Measurements from ENCODE around the gene PKHD1.
A peak's percentile ranks its signal among the peaks of the same experiment; 100 is the strongest.

PKHD1 gene

DNA sequence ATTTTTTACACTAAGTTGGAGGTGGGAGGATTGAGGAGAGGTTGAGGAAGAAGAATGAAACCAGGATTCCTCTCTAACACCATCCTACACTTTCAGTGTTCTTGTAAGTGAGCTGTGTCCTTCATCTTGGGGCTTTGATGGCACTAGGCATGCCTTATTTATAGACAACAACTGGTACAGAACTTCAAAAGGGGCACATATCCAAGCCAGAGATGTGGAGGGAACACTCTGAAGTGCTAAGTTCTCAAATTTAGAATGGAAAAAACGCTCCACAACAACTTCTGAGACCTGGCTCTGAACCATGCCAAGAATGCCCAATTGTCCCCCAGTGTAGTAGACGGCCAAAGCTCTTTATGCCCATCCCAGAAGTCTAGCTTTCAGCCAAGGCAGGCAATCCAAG lies 16.2 kb upstream of the PKHD1 start:
- DNase-seq (ENCODE audit: low spot score), result no peak

DNA sequence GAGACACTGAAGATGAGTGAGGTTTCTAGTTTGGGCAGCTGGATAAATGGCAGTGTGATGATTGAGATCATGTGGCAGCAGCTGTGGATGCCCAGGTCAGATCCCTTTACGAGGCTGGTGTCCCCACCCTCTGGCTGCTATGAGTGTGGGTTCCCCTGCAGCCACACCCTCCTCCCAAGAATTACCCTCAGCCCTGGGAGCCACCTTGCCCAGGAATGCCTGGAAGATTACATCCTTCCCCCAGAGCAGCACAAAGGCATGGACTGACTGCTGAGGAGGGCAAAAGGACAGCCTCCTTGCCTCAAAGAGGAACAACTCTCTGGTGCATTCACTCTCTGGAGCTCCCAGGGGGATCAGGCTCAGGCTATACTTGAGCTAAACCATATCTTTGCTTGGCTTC lies 15.0 kb upstream of the PKHD1 start:
- DNase-seq (ENCODE audit: low spot score), result no peak

DNA sequence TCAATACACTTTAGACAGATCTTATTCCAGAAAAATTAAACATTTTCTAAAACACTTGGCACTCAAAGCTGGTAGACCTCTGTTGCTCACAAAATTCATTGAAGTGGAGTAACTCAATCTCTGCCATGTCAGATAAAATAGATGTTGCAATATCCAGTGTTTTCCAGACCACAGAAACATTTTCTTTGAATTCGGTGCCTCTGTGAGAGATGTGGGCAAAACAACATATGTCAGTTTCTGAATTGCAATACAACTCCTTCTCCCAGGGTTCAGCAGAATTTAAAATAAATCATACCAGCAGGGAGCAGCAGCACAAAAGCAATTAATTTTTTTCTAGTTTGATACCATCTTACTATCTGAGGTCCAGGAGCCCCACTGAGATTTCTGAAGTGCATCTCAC lies 11.3 kb upstream of the PKHD1 start:
- no peak for DNase-seq (ENCODE audit: low spot score)

DNA sequence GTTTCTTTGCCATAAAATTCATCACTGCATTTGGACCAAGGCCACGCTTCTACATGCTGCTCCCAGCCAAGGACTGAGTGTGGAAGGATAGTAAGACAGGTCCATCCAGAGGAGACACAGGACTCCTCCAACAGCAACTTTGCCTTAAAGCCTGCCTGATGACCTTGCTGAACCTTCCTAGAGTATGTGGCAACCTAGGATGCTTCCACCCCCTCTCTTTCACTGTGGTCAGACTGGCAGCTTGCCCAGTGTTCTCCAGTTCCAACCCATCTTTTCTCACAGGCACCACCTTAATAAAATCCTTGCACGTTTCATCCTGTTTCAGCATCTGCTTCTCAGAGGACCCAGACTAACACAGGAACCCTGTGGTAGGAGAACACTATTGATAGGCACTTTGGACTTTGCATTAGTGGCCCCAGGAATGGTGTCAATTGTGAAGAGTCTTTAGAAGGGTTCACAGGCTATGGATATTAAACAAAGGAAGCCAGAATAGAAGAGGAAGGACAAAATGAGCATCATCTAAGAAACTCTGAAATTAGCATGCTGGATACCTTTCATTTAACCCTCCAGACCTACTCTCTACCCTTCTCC lies 2.4 kb upstream of the PKHD1 start:
- no peak for DNase-seq (ENCODE audit: low spot score)

DNA sequence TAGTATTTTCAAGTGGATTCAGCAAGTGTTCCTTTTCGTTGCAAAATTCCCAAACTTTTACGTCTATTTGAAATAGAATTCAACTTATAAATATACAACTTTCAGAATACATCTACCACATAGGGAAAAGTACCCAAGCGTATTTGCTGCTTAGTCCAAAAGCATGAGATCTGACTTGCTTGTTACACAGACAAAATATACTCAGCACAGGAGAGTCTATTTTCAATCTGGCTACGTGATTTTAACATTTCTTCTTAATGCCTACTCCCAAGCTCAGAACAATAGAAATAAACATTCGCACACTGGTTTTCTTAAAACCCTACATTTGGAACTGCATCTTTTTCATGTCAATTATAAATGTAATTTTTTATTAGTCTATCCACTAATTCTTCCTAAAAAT lies 672 bp downstream of the PKHD1 start:
- no peak for DNase-seq (ENCODE audit: low spot score)

DNA sequence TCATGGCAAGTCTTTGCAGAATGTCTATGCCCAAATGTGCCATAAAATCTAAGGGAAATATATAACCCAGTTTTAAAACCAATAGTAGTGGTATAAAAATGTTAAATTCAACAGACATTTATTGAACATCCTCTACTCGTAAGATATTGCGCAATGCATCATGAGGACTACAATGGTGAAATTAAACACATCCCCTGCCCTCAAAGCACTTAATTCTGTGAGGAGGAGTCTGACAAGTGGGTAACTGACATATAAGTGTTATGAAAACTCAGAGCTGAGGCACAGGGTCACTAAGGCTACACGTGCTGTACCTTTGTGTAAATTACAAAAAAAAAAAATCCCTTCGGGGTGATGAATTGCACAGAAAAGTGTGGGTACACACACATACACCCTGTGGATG lies 6.2 kb downstream of the PKHD1 start:
- DNase-seq (ENCODE audit: low spot score), result no peak

DNA sequence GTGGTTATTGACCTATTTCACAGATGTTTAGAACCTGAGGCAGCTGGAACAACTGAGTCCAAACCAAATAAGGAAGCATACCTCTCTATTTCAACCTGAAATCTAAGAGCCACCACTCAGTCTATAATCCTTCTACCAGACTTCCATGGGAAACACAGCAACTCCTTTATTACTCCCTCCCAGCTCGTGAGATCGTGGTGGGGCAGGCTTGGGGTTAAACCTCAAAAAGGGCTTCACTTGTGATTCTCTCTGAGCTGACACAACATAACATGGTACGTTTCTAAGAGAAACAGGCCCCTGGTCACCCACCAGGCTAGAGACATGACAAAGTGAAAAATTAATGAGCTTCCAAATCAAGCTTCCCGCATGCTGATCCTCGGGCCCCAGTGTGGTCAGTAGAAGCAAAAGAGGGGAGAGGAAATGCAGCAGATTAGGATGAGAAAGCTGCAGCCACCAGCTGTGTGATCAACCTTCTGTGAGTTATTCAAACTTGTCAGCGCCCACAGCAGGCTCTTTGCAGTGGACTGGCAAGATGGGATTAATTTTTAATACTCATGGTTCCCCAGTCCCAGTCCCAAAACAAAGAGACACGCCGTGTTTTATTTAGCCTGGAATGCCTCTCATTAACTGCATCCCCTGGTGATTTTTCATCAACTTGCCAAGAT lies 9.3 kb downstream of the PKHD1 start:
- no peak for DNase-seq (ENCODE audit: low spot score)

DNA sequence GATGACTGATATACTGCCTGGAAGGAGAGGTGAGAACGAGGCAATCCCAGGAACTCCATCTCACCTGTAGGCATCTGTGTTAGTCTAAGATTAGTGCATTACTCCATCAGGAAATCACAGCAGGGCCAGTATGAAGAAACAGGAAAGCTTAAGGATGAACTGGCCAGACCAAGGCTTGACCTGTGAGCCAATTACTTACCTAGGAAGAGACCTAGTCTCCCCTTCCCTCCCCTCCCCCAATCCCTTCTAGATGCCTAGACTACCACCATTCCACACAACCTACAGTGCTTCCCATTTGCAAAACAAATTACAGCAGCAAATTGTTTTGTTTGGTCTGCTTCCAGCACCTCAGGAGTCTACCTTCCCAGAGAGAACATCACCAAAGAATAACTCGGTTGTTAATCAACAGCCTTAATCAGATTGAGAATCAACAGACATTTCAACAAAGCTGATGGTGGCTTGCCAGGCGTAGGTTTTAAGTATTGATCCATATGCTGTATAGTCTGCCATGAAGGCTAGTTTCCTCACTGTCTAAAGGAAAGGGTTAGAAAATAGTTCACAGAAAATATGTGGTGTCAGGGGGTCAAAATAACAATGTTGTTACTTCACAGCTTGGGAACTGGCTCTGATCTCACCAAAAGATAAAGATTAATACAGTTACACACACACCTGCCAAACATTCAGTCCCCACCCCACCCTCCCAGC lies 10.1 kb downstream of the PKHD1 start:
- no peak for DNase-seq (ENCODE audit: low spot score)

DNA sequence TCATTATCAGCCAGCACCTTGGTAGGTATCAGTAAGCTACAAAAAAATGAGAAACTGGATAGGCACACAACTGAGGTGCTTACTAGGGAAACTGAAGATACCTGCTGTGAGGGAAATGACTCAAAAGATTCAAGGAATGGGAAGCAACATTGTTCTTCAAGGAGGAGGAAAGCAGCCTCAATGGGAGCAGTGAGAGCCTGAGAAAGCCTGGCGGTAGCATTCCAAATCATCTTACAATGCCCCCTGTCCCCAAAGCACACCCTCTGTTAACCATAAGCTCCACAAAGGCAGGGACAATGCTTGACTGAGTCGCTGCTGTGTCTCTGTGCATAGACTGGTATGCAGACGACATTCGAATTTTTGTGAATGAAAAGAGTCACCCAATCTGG lies 10.6 kb downstream of the PKHD1 start:
- DNase-seq (ENCODE audit: low spot score), result no peak

DNA sequence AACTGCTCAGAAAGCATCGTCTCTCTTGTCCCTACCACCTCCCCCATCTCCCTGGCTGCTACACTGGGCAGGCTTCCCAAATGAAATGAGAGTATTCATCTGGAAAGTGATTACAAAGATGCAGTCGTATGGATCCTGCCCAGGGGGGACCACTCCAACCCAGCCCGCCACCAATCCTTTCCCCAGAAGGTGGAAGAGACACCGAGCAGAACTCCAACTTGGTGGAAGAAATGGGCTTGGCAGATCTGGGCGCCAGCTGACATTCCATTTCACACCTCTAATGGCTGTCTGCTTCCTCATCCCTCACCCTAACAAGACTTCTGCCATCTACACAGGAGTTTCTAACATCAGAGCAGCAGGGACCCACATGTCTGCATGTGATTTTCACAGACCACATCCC lies 12.7 kb downstream of the PKHD1 start:
- no peak for DNase-seq (ENCODE audit: low spot score)

DNA sequence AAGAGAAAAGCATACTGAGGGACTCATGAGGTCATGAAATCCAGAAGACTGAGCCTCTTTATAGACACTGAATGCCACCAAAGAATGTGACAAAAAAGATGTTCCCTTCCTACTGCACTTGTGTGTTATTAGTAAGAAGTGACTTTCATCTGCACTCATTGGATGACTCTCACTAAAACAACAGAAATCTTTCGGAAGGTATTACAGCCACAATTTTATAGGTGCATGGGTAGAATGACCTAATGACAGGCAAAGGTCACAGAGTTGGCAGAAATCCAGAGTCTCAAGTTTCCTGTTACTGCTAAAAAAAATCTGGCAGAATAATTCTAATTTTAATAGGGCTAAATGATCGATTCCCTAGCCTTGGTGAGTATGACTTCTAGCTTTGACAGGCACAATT lies 13.3 kb downstream of the PKHD1 start:
- DNase-seq (ENCODE audit: low spot score), result no peak

DNA sequence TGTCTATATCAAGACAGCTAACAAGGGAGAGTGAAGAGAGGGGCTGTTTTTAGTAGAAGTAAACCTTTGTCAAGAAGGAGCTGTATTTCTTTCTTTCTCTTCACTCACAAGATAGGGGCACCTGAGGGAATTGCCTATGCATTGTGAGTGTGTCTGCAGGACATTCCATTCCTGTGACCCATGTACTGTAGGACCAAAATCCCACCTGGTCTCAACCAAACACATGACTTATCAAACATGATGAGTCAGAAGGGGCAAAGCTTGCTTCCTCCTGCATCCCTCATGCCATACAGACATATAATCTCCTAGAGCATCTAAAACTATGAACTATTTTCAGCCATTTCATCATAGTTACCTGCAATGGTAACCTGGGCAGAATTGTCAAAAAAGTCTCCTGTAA lies 21.8 kb downstream of the PKHD1 start:
- no peak for DNase-seq (ENCODE audit: low spot score)

DNA sequence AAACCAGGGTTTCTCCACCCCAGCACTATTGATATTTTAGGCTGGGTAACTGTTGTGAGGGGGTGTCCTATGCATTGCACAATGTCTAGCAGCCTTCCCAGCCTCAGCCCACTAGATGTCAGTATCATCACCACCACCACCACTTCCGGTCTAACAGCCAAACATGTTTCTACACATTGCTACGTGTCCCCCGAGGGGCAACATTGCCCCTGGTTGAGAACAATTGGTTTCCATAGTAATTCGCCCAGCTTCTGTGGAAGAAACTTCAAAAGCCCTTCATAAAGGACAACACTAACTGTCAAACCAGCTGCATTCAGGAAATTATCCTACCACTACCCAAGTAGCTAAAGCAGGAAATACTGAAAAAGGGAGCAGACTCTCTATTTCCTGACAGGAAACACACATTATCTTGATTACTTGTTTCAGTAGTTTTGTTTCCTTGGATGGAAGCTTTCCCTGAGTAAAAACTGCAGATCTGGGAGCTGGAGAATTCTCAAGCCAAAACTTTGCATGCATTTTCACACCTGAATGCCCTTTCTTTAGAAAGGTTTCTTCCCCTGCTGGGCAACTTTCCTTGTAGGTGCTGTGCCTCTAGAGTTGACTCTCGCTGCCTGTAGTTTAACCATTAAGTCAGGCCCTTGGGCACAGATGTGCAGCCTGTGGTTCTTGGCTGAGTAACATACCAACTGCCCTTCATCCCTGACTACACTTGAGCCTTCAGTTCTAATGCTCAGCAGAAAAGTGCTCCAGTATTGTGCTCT lies 23.6 kb downstream of the PKHD1 start:
- peak; percentile 50 for DNase-seq (ENCODE audit: low spot score)

DNA sequence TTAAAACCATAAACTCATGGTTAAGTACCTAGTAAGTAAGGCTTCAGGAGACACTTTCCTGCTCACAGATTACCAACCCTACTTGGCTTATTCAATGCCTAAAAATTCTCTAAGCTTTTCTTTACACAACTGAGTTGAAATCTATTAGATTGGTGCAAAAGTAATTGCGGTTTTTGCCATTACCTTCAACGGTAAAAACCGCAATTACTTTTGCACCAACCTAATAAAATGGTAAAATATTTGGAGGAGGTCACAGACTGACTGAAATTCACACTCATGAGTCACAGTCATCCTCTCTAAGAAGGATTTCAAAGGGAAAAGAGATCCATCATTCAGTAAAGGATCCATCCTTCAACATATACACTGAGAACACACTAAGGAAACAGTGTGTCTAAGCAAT lies 25.9 kb downstream of the PKHD1 start:
- DNase-seq (ENCODE audit: low spot score), result no peak

DNA sequence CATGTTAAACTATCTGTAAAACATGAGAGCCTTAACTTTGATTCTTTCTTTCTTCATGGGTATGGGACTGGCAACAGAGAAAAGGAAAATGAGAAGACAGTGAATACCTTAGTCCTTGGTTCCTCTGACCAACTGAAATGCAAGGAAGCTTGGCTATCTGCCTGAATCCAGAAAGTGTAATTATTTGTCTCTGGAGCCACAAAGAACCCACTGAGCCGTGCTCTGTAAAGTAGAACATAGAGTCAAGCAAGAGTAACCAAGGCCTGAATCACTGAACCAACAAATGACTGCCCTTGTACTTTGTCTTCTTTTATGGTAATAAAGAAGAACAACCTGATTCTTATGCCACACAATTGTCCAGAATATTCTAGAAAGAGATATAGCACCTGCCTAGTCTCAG lies 27.6 kb downstream of the PKHD1 start:
- no peak for DNase-seq (ENCODE audit: low spot score)

DNA sequence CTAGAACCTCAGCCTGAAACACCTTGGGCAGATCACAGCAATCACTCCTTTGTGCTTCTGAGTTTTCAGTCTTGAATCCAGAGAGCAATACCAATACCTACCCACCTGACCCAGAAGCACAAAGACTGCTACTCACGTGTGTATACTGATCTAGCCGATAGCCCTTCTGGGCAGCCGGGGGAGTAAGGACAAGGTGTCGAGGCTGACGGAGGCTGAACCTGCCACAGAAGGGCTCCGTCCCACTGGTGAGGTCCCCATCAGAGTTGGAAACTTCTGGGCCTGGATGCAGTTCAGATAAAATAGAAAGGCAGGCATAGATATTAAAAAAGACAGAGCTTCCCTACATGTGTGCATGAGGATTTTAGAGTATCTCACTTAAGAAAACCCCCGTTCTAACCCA lies 32.0 kb downstream of the PKHD1 start:
- DNase-seq (ENCODE audit: low spot score), result no peak

DNA sequence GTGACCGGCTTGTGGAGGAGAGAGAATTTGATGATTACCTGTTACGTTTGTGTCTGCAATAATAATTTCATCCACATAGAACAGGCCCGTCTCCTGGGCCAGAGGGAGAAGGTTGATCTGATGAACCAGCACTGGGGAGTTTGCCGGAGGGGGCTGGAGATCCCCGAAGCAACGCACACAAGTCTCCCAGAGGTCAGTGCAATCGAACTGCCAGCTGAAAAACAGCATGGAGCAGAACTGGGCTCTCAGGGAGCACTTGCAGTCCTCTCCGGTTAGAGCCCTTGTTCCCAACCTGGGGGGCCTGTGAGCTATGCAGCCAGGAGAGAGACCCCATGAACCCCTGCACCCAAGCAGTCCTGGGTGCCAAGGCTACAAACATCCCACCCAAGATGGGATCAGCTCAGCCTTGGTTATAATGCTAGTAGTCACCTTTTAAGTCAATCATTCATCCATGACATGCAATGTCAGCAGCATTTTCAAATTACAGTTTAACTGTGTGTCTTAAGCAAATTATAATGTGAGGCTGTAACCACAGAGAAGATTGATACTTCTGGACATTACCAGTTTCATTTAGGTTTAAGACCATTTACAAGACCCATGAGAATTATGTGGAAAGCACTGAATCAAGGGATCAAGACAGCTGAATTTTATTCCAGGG lies 34.2 kb downstream of the PKHD1 start:
- no peak for DNase-seq (ENCODE audit: low spot score)

DNA sequence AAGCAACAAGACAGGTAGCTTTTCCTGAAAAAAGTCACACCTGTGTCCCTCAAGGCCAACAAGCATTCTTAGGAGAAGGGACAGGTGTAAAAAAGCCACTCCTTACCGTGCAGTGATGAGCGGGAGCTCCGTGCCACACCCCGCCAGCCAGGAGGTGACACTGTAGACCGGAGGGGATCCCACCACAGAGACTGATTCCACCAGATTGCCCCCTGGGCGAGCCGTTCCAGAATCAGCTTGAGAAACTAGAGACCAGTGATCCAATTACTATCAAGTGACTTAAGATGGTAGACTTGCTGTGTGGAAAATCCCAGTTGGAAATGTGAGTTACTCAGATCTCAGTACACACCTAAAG lies 37.4 kb downstream of the PKHD1 start:
- DNase-seq (ENCODE audit: low spot score), result no peak

DNA sequence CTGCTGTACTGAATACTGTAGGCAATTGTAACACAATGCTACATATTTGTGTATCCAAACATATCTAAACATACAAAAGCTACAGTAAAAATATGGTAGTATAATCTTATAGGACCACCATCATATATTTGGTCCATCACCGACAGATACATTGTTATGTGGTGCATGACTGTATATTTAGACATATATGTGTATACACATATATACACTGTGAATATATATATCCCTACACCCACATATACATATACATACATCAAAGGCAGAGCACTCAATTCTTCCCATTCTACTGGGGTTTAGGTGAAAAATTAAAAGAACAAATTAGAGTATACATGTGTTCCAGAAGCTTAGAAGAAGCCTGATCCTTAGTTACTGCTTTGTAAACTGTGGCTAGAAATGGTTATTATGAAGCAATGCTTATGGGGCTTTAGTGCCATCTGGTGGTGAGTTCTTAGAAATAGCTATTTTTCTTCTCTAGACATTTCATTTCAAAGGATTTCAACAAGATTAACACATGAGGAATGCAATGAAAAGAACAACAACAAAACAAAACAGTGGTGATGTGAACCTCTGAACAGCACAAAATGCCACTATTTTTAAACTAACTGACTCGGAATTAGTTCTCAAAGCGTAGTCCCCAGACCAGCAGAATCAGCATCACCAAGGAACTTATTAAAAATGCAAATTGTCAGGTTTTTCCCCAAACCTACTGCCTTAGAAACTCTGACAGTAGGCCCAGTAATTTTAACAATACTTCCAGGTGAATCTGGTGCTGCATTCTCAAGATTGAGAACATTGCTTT lies 38.0 kb downstream of the PKHD1 start:
- DNase-seq (ENCODE audit: low spot score), result peak; percentile 27

DNA sequence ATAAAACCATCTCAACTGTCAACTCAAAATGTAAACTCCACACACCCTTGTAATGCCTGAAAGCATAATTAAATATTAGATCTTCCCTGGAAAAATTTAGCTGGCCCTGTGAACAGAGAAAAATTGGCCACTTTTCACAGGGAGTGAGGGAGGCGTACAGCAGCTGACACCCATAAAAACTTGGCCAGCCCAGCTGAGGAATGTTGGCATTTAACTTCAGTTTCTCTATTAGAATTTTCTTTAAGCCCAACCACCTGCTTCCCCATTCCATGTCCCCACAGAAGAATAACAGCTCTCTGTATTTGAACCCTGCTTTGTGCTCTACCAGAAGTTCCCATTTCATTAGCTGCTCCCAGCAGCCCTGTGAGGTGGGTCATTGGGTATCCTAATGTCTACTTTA lies 41.0 kb downstream of the PKHD1 start:
- DNase-seq (ENCODE audit: low spot score), result no peak

DNA sequence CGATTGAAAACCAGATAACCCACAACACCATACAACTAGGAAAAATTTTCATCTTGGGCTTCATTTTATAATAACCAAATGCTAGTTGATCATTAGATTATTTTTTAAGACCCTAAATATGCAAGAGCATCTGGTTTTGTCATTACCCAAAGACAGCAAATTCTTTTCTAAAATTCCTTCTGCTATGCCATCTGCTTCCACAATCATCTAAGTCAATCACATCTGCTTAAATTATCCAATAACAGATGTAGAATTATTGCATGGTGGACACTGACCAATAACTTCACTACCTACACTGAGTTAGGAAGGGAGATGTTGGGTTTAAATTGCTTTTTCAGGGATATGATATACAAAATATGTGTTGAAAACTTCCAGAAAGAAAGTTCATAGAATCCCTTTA lies 41.9 kb downstream of the PKHD1 start:
- no peak for DNase-seq (ENCODE audit: low spot score)

DNA sequence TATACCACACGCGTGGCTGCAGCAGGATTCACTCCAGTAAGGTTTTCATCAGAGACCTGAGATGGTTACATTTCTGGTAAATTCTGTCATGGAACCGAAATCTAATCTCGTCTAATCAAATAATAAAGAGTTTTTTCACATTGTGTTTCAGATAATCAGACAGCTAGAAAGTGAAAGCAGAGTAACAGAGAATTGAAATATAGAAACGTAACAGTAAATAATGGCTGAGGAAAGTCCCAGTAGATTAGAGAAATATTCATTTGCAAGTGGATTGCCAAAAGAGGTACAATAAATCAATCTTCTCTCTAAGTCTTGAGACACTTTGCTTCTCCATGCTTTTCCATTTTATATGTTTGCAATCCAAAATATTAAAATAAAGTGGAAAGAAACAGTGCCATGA lies 42.4 kb downstream of the PKHD1 start:
- no peak for DNase-seq (ENCODE audit: low spot score)
